ENCODE results near the gene CWH43. TPM values are rescaled to one million over a fixed set of nuclear protein-coding genes. Genes with fewer than 3 reads are reported as not detected.
A peak's percentile ranks its signal among the peaks of the same experiment; 100 is the strongest.
"Not testable (repeated sequence)": the region's sequence is repeated elsewhere in the genome, so short reads cannot be mapped to it uniquely, and the experiment has no call there.

Gene CWH43
- total and polyA plus RNA-seq, 2 donors (not counting 3 experiments of a cell fraction or from before 2014, with no cell fraction given): not detected

GRCh38 chr4:49097071-49097470, 111.0 kb downstream of the CWH43 start:
- intact Hi-C loops (cut with micrococcal nuclease); H3K27me3 ChIP-seq (ENCODE audit: control insufficient read depth in 2 of 2, insufficient read depth in 2 of 2, low read length in 2 of 2); POLR2A ChIA-PET; H3K79me2 ChIP-seq (ENCODE audit: control insufficient read depth, insufficient read depth, low read length); H3K4me3 ChIP-seq (replicated peaks in 1 of 3; ENCODE audit: insufficient read depth in 1 of 3, low read depth in 1 of 3, low read length in 3 of 3); BruUV-seq (replicated peaks); FAIRE-seq; CTCF ChIA-PET; H2AFZ ChIP-seq (ENCODE audit: low read depth, low read length); H4K20me1 ChIP-seq (replicated peaks; ENCODE audit: control insufficient read depth, extremely low read depth, insufficient read depth, low read length); H3K4me1 ChIP-seq (ENCODE audit: control insufficient read depth, extremely low read depth, insufficient read depth, low read length); H3K36me3 ChIP-seq (ENCODE audit: control insufficient read depth in 2 of 2, extremely low read depth in 1 of 2, insufficient read depth in 2 of 2, low read length in 2 of 2); H3K4me2 ChIP-seq (ENCODE audit: insufficient read depth, low read length); dilution Hi-C loops (cut with MboI; ENCODE audit: extremely low pct_ligation_motif_present, low sequenced_read_pairs); H3K27ac ChIP-seq (ENCODE audit: insufficient read depth, low read depth, low read length); H3K9me1 ChIP-seq (replicated peaks; ENCODE audit: control insufficient read depth, extremely low read depth, insufficient read depth, low read length); H3K9ac ChIP-seq (replicated peaks; ENCODE audit: extremely low read depth, insufficient read depth, low read length): not testable (repeated sequence)
- peak; percentile 57 for DNase-seq (ENCODE audit: low read depth, low spot score)
- H3K9me3 ChIP-seq (replicated peaks; ENCODE audit: control insufficient read depth, insufficient read depth, low read length): peaks cover 31% of the 10 kb centered on the region

- H3K36me3 ChIP-seq (ENCODE audit: control insufficient read depth in 2 of 2, extremely low read depth in 1 of 2, insufficient read depth in 2 of 2, low read length in 2 of 2); FAIRE-seq; H3K27ac ChIP-seq (ENCODE audit: insufficient read depth, low read depth, low read length); H3K9ac ChIP-seq (replicated peaks; ENCODE audit: extremely low read depth, insufficient read depth, low read length); H4K20me1 ChIP-seq (replicated peaks; ENCODE audit: control insufficient read depth, extremely low read depth, insufficient read depth, low read length); CTCF ChIA-PET; H3K9me1 ChIP-seq (replicated peaks; ENCODE audit: control insufficient read depth, extremely low read depth, insufficient read depth, low read length); intact Hi-C loops (cut with micrococcal nuclease); H3K27me3 ChIP-seq (ENCODE audit: control insufficient read depth in 2 of 2, insufficient read depth in 2 of 2, low read length in 2 of 2); H3K4me3 ChIP-seq (replicated peaks in 1 of 3; ENCODE audit: insufficient read depth in 1 of 3, low read depth in 1 of 3, low read length in 3 of 3); H2AFZ ChIP-seq (ENCODE audit: low read depth, low read length); BruUV-seq (replicated peaks); H3K79me2 ChIP-seq (ENCODE audit: control insufficient read depth, insufficient read depth, low read length); H3K4me2 ChIP-seq (ENCODE audit: insufficient read depth, low read length); dilution Hi-C loops (cut with MboI; ENCODE audit: extremely low pct_ligation_motif_present, low sequenced_read_pairs); H3K4me1 ChIP-seq (ENCODE audit: control insufficient read depth, extremely low read depth, insufficient read depth, low read length); POLR2A ChIA-PET: not testable (repeated sequence)
- H3K9me3 ChIP-seq (replicated peaks; ENCODE audit: control insufficient read depth, insufficient read depth, low read length): peaks cover 30% of the 10 kb centered on the region
- DNase-seq (ENCODE audit: low read depth, low spot score): peak; percentile 51
These were observed 111.4 kb downstream of the CWH43 start for GRCh38 chr4:49097505-49097904.

- H3K27me3 ChIP-seq (ENCODE audit: control insufficient read depth in 2 of 2, insufficient read depth in 2 of 2, low read length in 2 of 2); FAIRE-seq; dilution Hi-C loops (cut with MboI; ENCODE audit: extremely low pct_ligation_motif_present, low sequenced_read_pairs); POLR2A ChIA-PET; H3K27ac ChIP-seq (ENCODE audit: insufficient read depth, low read depth, low read length); H3K9ac ChIP-seq (replicated peaks; ENCODE audit: extremely low read depth, insufficient read depth, low read length); H3K9me1 ChIP-seq (replicated peaks; ENCODE audit: control insufficient read depth, extremely low read depth, insufficient read depth, low read length); H3K4me1 ChIP-seq (ENCODE audit: control insufficient read depth, extremely low read depth, insufficient read depth, low read length); H2AFZ ChIP-seq (ENCODE audit: low read depth, low read length); H3K4me3 ChIP-seq (replicated peaks in 1 of 3; ENCODE audit: insufficient read depth in 1 of 3, low read depth in 1 of 3, low read length in 3 of 3); H3K79me2 ChIP-seq (ENCODE audit: control insufficient read depth, insufficient read depth, low read length); intact Hi-C loops (cut with micrococcal nuclease); H3K4me2 ChIP-seq (ENCODE audit: insufficient read depth, low read length); H4K20me1 ChIP-seq (replicated peaks; ENCODE audit: control insufficient read depth, extremely low read depth, insufficient read depth, low read length); CTCF ChIA-PET; BruUV-seq (replicated peaks); H3K36me3 ChIP-seq (ENCODE audit: control insufficient read depth in 2 of 2, extremely low read depth in 1 of 2, insufficient read depth in 2 of 2, low read length in 2 of 2): not testable (repeated sequence)
- peak; percentile 51 for DNase-seq (ENCODE audit: low read depth, low spot score)
- peaks cover 31% of the 10 kb centered on the region for H3K9me3 ChIP-seq (replicated peaks; ENCODE audit: control insufficient read depth, insufficient read depth, low read length)
These were observed 112.1 kb downstream of the CWH43 start for GRCh38 chr4:49098034-49098759.

- H4K20me1 ChIP-seq (replicated peaks; ENCODE audit: control insufficient read depth, extremely low read depth, insufficient read depth, low read length); BruUV-seq (replicated peaks); dilution Hi-C loops (cut with MboI; ENCODE audit: extremely low pct_ligation_motif_present, low sequenced_read_pairs); H3K4me2 ChIP-seq (ENCODE audit: insufficient read depth, low read length); H3K9me1 ChIP-seq (replicated peaks; ENCODE audit: control insufficient read depth, extremely low read depth, insufficient read depth, low read length); H3K36me3 ChIP-seq (ENCODE audit: control insufficient read depth in 2 of 2, extremely low read depth in 1 of 2, insufficient read depth in 2 of 2, low read length in 2 of 2); H3K4me1 ChIP-seq (ENCODE audit: control insufficient read depth, extremely low read depth, insufficient read depth, low read length); H3K79me2 ChIP-seq (ENCODE audit: control insufficient read depth, insufficient read depth, low read length); H3K27me3 ChIP-seq (ENCODE audit: control insufficient read depth in 2 of 2, insufficient read depth in 2 of 2, low read length in 2 of 2); POLR2A ChIA-PET; H2AFZ ChIP-seq (ENCODE audit: low read depth, low read length); intact Hi-C loops (cut with micrococcal nuclease); H3K27ac ChIP-seq (ENCODE audit: insufficient read depth, low read depth, low read length); FAIRE-seq; CTCF ChIA-PET; H3K9ac ChIP-seq (replicated peaks; ENCODE audit: extremely low read depth, insufficient read depth, low read length); H3K4me3 ChIP-seq (replicated peaks in 1 of 3; ENCODE audit: insufficient read depth in 1 of 3, low read depth in 1 of 3, low read length in 3 of 3): not testable (repeated sequence)
- peak; percentile 66 for DNase-seq (ENCODE audit: low read depth, low spot score)
- H3K9me3 ChIP-seq (replicated peaks; ENCODE audit: control insufficient read depth, insufficient read depth, low read length): peaks cover 42% of the 10 kb centered on the region
These were observed 113.9 kb downstream of the CWH43 start for GRCh38 chr4:49099831-49100444.
